Inferior parietal cortex (tissue), 1 donor: ENCODE measurements around the gene TMEM129.

Experiments used
- DNase-seq: peaks from one replicate; pipeline ENCODE4 v3.0.0-alpha.2; 2016; ENCODE audit errors: extremely low spot score

The TMEM129 gene, protein sequence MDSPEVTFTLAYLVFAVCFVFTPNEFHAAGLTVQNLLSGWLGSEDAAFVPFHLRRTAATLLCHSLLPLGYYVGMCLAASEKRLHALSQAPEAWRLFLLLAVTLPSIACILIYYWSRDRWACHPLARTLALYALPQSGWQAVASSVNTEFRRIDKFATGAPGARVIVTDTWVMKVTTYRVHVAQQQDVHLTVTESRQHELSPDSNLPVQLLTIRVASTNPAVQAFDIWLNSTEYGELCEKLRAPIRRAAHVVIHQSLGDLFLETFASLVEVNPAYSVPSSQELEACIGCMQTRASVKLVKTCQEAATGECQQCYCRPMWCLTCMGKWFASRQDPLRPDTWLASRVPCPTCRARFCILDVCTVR

DNA sequence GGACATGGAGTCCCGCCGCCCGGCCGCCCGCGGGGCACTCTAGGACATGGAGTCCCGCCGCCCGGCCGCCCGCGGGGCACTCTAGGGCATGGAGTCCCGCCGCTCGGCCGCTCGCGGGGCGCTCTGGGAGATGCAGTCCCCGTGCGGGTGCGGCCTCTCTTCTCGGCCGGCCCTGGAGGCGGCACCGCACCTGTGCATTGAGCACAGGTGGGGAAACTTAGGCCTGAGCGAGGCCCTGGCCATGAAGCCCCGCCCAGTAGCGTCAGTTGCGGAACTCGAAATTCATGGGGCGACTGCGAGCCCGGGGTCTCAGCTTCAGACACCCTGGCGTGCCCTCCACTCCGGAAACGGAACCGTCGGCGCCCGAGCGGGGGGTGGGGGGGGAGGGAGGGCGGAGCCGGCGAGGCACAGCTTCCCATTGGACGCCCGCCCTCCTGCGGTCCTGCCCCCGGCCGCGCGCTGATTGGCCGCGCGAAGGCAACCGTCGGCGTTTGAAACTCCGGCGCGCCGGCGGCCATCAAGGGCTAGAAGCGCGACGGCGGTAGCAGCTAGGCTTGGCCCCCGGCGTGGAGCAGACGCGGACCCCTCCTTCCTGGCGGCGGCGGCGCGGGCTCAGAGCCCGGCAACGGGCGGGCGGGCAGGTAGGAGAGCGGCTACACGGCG, at the start of gene TMEM129, which contains the start of gene TACC3:
TSS of gene TMEM129 (minus strand) at position 321 of the 663 bp plus-strand sequence. CDS start 486 bp downstream, outside the sequence.
TSS of gene TACC3 (plus strand) at position 519 of the 663 bp plus-strand sequence. CDS start 1,901 bp downstream, outside the sequence.
- peak; percentile 95 for DNase-seq

DNA sequence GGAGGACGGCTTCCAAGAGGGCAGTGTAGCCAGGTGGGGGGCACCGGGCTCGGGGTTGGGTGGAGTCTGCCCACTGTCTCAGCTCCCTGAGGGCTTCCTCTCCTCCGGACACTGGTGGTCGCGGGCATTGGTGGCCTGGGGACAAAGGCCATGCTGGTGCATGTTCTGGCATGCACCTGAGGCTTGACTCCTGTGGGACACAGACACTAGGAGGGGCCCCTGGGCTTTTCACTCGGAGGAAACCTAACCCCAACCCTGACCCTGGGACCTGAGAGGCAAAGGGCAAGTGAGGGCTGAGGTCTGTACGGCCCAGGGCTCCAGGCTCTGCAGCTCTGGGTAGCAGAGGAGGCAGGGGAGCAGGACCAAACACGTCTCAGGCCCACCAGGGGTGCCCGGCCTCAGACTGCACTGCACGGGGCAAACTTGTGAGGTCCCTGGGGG, 49.7 kb upstream of the TMEM129 start:
- DNase-seq, result no peak

DNA sequence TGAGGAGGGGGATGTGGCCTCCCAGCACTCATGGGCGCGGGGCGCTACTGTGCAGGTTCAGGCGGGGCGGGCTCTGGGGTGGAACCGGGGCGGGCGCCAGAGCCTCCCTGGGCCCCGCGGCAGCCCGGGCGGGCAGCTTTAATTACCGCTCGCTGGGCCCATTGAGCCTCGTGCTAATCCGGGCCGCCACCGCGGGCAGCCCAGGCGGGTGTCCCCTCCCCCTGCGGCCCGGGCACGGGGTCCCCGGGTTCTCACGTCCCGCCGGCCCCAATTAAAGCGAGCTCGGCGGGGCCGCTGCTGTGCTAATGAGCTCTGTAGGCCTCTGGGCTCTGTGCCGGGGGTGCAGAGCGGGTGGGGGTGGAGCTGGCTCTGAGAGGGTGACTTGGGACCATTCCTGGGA, 49.1 kb upstream of the TMEM129 start:
- no peak for DNase-seq

DNA sequence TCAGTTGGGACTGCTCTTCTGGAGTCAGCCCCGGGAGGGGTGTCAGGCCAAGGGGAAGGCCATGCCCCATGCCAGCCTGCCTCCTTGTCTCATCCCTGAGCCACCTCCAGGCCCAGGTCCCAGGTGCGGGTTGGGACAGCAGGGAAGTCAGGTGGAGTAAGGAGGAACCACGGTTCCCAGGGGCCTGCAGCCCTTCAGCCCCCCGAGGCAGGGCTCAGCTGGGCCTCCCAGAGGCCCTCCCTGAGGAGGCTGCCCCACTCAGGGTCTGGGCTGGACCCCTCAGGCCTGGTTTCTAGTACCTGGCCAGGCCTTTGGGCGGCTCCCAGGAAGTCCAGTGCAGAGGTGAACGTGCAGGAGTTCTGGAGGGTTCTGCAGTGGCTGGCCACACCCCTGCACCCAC, 48.6 kb upstream of the TMEM129 start:
- no peak for DNase-seq

DNA sequence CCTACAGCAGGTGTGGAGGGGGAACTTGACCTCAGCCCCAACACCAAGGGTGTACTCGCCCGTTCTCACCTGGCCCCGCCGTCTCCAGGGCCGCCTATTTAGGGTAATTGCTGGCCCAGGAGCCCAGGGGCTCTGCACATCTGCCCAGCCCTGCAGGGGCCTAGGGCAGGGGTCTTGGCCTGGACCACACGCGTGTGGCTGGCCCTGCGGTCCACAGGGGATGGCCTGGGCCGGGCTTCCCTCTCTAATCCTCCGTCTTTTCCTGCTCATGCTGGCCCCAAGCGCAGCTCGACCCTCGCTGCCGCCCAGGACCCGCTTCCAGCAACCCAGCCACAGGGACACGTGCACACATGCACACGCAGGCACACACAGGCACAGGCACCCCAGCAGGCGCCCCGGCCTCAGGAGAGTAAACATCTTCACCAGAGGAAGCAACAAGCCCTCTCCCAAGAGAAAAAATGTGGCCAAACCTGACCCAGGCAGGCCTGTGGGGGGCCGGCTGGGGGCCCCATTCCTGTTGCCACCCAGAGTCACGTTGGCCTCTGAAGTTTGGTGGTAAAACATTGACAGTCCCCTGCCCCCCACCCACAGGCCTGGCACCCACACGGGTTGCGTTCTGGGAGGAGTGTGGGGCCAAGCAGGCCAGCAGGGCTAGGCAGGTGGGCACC, 47.4 kb upstream of the TMEM129 start:
- DNase-seq, result no peak

DNA sequence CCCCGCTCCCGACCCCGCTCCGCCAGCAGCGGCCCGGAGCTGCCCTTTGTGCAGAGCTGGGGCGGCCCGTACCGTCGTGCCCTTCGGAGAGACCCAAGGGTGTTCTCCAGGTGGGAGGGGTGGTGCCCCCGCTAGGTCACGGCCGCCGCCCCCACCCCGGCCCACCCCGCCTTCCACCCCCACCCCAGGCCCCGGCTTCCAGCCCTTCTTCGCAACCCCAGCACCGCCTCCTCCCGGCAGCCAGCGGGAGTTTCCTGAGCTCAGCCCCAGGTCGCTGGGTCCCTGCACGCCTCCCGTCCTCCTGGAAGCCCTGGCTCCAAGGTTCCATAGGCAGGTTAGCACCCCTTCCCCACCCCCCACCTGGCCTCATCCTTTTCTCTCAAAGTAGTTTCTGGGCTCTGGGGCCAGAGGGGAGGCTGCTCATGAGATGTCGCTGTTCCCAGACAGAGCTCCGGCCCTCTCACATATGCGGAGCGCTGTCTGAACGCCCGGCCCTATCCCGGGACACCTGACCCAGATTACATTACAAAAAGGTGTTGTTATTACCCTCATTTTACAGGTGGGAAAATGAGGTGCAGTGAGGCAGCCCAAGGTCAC, 46.7 kb upstream of the TMEM129 start:
- DNase-seq, result no peak

DNA sequence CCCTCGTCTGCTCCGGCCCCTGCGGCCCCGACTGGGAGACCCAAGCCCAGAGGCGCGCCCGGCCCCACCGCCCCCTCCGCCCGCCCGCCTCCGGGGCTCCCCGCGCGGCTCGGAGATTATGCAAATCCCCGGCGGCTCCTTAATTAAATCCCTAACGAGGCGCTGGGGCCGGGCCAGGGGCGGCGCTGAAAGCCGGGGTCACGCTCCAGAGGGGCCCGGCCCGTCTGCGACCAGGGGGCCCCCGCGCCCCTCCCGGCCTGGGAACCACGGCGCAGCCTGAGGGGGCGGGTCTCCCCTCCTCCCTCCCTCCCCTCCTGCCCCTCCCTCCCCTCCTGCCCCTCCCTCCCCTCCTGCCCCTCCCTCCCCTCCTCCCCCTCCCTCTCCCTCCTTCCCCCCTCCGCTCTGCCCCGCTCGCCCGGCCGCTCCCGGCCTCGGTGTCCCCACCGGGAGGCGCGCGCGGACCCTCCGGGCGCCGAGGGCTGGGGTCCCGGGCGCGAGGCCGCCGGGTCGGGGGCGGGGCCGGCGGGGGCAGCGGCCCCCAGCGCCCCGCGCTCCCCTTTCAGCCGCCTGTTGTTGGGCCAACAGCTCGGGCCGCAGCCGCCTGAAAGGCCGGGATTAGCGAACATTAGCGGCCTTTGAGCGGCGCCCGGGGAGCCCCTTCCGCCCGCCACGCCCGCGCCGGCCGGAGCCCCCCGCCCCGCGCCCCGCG, 46.1 kb upstream of the TMEM129 start:
- no peak for DNase-seq

DNA sequence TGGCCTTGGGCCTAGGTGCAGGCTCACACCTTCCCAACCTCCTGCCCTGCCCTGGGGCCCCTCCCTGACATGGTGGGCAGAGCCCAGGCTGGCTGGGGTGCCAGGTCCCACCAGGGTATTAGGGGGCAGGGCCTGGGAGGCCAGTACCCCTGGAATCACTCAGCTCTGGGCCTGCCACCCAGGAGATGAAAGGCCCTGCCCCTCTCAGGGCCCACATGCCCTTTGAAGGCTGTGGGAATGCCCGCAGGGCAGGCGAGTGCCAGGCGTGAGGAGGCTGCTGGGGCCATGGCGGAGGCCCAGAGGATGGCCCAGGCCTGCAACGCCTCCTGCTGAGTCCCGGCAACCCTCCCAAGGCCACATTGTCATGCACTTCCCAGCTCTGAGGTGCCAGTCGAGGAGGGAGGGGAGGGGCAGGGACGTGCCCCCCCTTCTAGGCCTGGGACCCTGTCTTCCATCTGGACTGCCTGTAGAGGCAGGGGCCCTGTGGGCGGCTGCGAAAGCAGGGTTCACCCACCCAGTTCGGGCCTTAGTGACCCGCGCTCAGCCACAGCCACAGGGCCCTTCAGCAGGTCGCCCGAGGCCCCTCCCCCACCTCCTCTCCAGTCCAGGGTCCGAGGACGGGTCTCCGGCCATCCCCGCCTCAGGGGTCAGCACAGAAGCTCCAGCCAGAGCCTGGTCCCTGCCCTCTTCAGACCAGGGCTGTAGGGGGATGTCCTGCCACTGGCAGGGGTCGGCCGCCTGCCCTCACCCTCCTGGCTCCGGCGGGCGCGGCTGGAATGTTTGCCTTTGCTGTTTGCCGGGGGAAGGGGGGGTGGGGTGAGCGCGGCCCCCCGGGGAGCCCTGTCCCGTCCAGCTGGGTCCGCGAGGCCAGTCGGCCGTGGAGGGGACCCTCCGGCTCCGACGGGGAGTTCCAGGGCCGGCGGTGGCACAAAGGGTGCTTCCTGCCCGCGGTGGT, 45.3 kb upstream of the TMEM129 start:
- DNase-seq, result no peak

DNA sequence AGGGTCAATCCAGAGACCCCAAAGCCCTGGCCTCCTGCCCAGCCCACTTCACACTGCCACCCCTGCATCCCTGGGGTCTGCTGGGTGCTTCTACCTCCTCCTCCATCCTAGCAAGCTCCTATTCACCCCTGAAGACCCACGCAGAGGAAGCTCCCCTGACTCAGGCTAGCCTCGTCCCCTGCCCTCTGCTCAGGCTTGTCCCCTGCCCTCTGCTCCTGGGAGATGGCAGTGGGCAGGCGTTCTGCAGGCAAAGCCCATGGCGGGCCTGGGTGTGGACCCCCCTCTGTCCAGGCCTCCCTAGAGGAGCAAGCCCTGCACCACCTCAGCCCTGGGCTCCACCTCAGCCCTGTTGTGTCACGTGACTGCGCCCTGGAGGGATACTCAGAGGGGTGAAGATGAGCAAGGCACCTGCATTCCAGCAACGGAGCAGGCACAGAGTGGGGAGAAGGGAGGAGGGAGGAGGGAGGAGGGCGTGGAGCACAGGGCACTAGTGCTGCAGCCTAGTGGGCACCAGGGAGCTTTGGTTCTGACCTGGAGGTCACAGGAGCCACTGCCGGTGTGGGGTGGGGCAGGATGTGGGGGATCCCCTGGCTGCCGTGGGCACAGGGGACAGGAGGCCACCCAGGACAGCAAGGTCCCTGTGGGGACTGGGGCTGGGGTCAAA, 44.4 kb upstream of the TMEM129 start:
- DNase-seq, result no peak

DNA sequence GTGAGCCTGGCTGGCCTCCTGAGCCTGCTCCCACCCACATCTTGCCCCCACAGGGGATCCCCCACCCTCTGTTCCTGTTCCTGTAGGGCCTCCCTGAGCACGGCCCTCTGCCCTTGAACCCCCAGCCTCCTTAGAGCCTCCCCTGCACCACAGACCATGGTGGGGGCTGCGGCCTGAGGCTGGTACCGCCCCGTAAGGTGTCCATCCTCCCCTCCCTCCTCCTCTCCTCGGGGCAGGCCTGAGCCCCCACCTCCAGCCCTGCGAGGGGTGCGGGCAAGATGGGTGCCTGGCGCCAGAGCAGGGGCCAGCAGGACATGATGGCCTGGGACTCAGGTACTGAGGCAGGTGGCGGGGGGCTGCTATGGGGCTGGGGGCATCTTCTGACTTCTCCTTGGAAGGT, 43.5 kb upstream of the TMEM129 start:
- no peak for DNase-seq

DNA sequence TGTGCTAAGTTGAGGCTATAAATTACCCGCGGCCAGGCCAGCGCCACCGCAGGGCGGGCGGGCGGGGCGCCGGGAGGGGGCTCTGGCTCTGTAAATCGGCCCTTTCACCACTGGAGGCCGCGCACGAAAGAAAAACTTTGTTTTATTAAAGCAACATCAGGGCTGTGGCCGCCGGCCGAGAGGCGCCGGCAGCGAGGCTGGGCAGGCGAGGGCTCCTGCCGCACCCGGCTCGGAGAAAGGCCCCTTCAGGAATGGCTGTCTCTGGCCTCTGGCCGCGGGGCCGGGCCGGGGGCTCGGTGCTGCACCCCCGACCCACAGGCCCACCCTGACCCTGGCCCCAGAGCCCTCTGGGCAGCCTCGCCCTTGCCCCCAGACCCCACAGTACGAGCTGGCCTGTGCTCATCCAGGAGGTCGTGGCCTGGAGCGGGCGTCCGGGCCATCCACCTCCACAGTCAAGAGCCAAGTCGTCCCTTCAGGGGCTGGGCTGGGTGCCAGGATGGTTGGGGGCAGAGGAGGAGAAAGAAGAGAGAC, 42.5 kb upstream of the TMEM129 start:
- peak; percentile 30 for DNase-seq

DNA sequence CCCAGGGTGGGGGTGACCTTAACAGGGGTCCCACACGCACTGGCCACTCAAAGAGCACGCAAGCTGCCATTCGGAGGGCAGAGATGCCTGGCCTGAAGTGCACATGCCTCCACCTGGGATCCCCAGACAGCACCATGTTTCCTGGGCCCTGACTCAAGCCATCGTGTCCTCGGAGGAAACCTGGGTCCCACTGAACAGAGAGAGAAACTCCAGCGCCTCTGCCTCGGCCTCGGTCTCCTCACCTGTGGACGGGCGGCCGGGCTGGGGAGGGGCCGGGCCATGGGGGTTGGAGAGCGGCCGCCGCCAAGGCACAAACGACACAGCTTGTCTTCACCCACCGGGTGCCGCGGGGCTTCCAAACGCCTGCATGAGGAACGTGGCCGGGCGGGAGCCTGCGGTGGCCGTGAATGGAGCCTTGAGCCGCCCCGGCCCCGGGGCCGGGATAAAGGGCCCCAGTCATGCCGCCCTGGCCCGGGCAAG, 42.0 kb upstream of the TMEM129 start:
- DNase-seq, result no peak

DNA sequence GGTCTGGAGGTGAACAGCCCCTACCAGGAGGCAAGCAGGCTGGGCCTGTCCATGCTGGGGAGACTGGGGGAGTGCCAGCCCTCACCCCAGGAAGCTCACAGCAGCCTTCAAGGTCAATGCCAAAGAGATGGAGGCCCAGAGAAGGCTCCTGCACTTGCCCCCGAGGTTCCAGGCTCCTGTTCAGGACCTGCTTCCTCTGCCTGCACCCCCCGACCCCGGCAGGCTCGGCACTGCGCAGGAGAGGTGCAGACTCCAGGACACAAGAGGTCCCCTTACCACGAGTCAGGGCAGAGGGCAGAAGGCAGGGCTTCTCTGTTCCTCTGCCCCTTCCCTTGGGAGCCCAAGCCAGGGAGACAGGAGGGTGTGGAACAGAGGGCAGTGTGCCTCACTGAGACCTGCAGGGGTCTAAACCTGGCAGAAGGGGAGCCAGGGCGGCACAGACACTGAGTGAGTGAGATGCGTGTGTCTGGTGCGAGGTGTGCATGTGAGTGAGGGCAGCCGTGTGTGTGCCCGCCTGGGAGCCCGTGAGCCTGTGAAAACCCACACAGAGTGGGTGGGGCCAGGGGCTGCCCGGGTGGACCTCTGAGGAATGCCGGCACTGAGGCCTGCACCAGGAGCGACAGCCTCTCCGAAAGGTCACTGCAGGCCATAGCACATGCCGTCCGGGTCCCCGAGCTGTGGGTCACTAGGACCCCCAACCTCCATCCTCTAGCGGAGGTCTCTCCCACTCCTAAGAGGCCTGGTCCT, 41.3 kb upstream of the TMEM129 start:
- no peak for DNase-seq

DNA sequence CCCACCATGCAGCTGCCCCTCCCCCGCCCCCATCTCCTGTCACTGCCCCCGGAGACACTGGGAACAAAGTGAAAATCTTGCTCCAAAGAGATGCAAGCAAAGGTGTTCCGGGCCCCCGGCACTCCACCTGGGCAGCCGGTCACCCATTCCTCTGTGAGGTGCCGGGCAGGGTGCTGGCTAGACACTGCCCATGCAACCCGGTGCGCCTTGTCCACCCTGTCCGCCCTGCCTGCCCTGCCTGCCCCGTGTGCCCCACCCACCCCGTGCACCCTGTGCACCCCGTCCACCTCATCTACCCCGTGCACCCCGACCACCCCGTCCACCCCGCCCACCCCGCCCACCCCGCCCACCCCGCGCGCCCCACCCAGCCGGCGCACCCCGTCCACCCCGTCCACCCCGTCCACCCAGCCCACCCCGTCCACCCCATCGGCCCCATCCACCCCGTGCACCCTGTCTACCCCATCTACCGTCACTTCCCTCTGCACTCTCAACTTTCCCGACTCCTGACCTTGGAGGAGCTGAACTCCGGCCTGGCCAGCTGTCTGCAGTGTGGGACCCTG, 40.1 kb upstream of the TMEM129 start:
- DNase-seq, result no peak

DNA sequence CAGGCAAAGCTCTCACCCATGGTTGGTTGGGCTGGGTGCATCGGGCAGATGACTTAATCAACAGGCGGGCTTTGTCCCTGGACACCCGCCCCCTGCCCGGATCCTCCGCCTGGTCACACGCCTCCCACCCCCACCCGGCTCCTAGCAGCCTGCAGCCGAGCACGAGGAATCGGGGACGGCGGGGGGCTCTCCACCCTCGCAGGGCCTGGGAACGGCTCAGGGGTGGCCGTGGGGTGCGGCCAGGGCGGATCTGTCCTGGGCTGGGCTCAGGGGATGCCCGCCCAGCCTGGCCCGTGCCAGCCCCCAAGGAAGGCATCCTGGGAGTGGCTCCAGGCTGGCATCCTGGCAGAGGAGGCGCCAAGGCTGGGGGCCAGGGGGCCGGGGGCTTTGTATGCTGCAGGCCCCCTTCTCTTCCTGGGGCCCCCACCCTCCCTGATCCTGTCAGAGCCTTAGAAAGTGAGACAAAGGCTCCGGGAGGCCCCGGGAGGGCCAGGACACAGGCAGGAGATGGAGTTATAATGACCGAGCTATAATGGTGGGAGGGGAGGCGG, 39.5 kb upstream of the TMEM129 start:
- DNase-seq, result no peak

DNA sequence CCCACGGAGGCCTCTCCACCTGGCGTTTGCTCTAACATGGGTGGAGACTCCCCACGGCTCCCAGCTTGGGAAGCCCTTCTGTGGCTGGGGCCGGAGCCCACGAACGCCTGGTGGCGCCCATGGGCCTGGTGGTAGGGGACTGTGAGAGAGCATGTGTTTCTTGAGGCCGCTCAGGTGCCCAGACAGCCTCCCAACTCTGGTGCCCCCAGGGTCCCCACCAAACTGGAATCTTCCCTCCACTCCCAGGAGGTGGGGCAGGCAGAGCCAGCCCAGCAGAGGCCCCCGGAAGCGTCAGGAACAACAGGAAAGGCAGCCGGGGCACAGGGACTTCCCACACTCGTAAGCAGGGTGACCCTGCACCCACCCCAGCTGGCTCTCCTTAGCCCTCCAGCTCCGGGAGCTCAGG, 38.7 kb upstream of the TMEM129 start:
- no peak for DNase-seq

DNA sequence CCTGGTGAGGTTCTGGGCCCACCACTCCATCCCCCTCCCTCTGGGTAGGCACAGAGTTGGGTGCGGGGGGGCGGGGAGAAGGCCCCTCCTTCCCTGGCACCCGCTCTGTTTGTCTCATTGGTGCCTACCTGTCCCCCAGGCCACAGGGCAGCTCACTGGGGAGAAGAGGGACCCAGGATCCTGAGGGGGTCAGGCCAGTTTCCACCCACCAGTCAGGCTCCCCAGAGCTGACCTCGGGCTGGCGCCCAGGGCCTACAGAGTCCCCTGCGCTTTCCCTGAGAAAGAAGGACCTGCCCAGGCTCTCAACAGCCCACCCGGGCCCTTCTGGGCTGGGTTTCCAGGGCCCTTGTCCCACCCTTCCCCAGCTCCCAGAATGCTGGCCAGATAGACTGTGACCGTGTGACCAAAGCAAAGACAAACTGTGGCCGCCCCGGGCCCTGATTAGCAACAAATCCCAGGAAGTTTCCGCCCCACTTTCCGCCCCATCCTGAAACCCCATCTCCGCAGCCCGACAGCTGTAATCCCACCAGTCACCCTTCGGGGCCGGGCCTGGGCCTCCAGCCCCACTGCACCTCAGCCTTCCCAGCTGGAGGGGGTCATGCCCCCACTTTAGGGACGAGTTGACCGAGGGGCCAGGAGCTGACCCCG, 38.2 kb upstream of the TMEM129 start:
- DNase-seq, result no peak
